ENCODE measurements around the gene PTGER1. TPM values are rescaled to one million over a fixed set of nuclear protein-coding genes. Genes with fewer than 3 reads are reported as not detected.
"Not testable (repeated sequence)": the region's sequence is repeated elsewhere in the genome, so short reads cannot be mapped to it uniquely, and the experiment has no call there.

The PTGER1 gene
- total RNA-seq, 3 donors from 2014 or later (not counting 1 experiment from before 2014, with no cell fraction given), result 0.35 to 0.73 TPM; not detected in 1

- H3K27ac ChIP-seq (ENCODE audit: low read length), result no peak overlapping the region
- no peaks in the 10 kb centered on the region for H3K27me3 ChIP-seq (ENCODE audit: control insufficient read depth, insufficient read depth, low read length)
- intact Hi-C loops (cut with micrococcal nuclease), result no loop called here
- H3K4me3 Mint-ChIP-seq, result peak overlapping the region; percentile 4
- H3K36me3 ChIP-seq (ENCODE audit: control insufficient read depth, insufficient read depth, low read length), result peaks cover 20% of the 10 kb centered on the region
- peaks cover 13 to 24% of the 10 kb centered on the region in 2 donors for H3K4me1 Mint-ChIP-seq
- DNase-seq (no peak), ATAC-seq (no peak)
- H3K9me3 Mint-ChIP-seq, result no peaks in the 10 kb centered on the region
- H3K27me3 Mint-ChIP-seq (ENCODE audit: low read depth in 2 of 2), result no peaks in the 10 kb centered on the region
- H3K4me1 ChIP-seq (ENCODE audit: control insufficient read depth, insufficient read depth, low read length), result peaks cover 23% of the 10 kb centered on the region
- H3K27ac Mint-ChIP-seq, result peak overlapping the region; percentile 26 to 27
- 81% methylated on average over 21 of the region's 22 CpGs for WGBS (ENCODE audit: insufficient coverage)
- no peak for TF ChIP-seq CTCF (IDR thresholded peaks at IDR 0.05)
- peaks cover 8% of the 10 kb centered on the region for H3K36me3 Mint-ChIP-seq
- H3K4me3 ChIP-seq (ENCODE audit: low read length), result no peak overlapping the region
- no peaks in the 10 kb centered on the region for H3K9me3 ChIP-seq (ENCODE audit: control insufficient read depth, insufficient read depth, low read length)
Measured at GRCh38 chr19:14510311-14511228, 35.4 kb upstream of the PTGER1 start.

GRCh38 chr19:14507704-14508542 is 32.8 kb upstream of the PTGER1 start:
- H3K36me3 ChIP-seq (ENCODE audit: control insufficient read depth, insufficient read depth, low read length), result peaks cover under 1% of the 10 kb centered on the region
- WGBS (ENCODE audit: insufficient coverage), result 94% methylated on average over 11 of the region's 12 CpGs
- Mint-ChIP-seq H3K36me3 (no peaks in the 10 kb centered on the region), H3K4me3 (no peak overlapping the region), H3K4me1 (peaks cover 11 to 15% of the 10 kb centered on the region in 2 donors), H3K9me3 (no peaks in the 10 kb centered on the region), H3K27ac (no peak overlapping the region), H3K27me3 (ENCODE audit: low read depth in 2 of 2) (peaks cover 0 to 2% of the 10 kb centered on the region in 2 donors)
- no peak for TF ChIP-seq CTCF (IDR thresholded peaks at IDR 0.05)
- H3K27me3 ChIP-seq (ENCODE audit: control insufficient read depth, insufficient read depth, low read length), result no peaks in the 10 kb centered on the region
- H3K4me1 ChIP-seq (ENCODE audit: control insufficient read depth, insufficient read depth, low read length), result peaks cover 28% of the 10 kb centered on the region
- no peaks in the 10 kb centered on the region for H3K9me3 ChIP-seq (ENCODE audit: control insufficient read depth, insufficient read depth, low read length)
- H3K4me3 ChIP-seq (ENCODE audit: low read length), result no peak overlapping the region
- peak in 1 of 2 donors; percentile 26 for DNase-seq
- H3K27ac ChIP-seq (ENCODE audit: low read length), result no peak overlapping the region
- ATAC-seq, result no peak
- intact Hi-C loops (cut with micrococcal nuclease), result no loop called here

- no peaks in the 10 kb centered on the region for H3K27me3 ChIP-seq (ENCODE audit: control insufficient read depth, insufficient read depth, low read length)
- DNase-seq (peak; percentile 70 to 83), ATAC-seq (peak; percentile 82 to 89 (median 87))
- TF ChIP-seq CTCF (IDR thresholded peaks at IDR 0.05), result peak; percentile 69
- H3K4me3 ChIP-seq (ENCODE audit: low read length), result no peak overlapping the region
- Mint-ChIP-seq H3K36me3 (no peaks in the 10 kb centered on the region), H3K27me3 (ENCODE audit: low read depth in 2 of 2) (peaks cover 0 to 2% of the 10 kb centered on the region in 2 donors), H3K27ac (no peak overlapping the region), H3K4me3 (no peak overlapping the region), H3K4me1 (peaks cover 11 to 15% of the 10 kb centered on the region in 2 donors), H3K9me3 (no peaks in the 10 kb centered on the region)
- WGBS (ENCODE audit: insufficient coverage), result 44% methylated on average over 17 of the region's 19 CpGs
- no peak overlapping the region for H3K27ac ChIP-seq (ENCODE audit: low read length)
- H3K36me3 ChIP-seq (ENCODE audit: control insufficient read depth, insufficient read depth, low read length), result no peaks in the 10 kb centered on the region
- H3K9me3 ChIP-seq (ENCODE audit: control insufficient read depth, insufficient read depth, low read length), result no peaks in the 10 kb centered on the region
- peaks cover 28% of the 10 kb centered on the region for H3K4me1 ChIP-seq (ENCODE audit: control insufficient read depth, insufficient read depth, low read length)
- intact Hi-C loops (cut with micrococcal nuclease), result loop anchor here (1.0 kb wide), 2 partner anchors 46 to 51 kb away; no protein-coding TSS in a partner anchor
Measured at GRCh38 chr19:14505488-14506239, 30.5 kb upstream of the PTGER1 start.

GRCh38 chr19:14504575-14504974 is 29.4 kb upstream of the PTGER1 start:
- H3K27me3 Mint-ChIP-seq (ENCODE audit: low read depth in 2 of 2); ATAC-seq; H3K27ac Mint-ChIP-seq; H3K27me3 ChIP-seq (ENCODE audit: control insufficient read depth, insufficient read depth, low read length); H3K4me3 ChIP-seq (ENCODE audit: low read length); H3K4me3 Mint-ChIP-seq; H3K9me3 ChIP-seq (ENCODE audit: control insufficient read depth, insufficient read depth, low read length); H3K36me3 ChIP-seq (ENCODE audit: control insufficient read depth, insufficient read depth, low read length); H3K27ac ChIP-seq (ENCODE audit: low read length); H3K36me3 Mint-ChIP-seq; DNase-seq; intact Hi-C loops (cut with micrococcal nuclease); H3K9me3 Mint-ChIP-seq: not testable (repeated sequence)
- peaks cover 28% of the 10 kb centered on the region for H3K4me1 ChIP-seq (ENCODE audit: control insufficient read depth, insufficient read depth, low read length)
- 89% methylated on average over 8 of the region's 8 CpGs for WGBS (ENCODE audit: insufficient coverage)
- peaks cover 11 to 15% of the 10 kb centered on the region in 2 donors for H3K4me1 Mint-ChIP-seq

All from natural killer cell (primary cell).